Heart left ventricle (tissue), 16 donors: ENCODE measurements around the gene PYROXD2. TPM values are rescaled to one million over a fixed set of nuclear protein-coding genes. Genes with fewer than 3 reads are reported as not detected.
A peak's percentile ranks its signal among the peaks of the same experiment; 100 is the strongest.

ENCODE experiments used
- ATAC-seq, 4 donors: fragments of 200-7000 bp; cut with Tn5 transposase; one replicate each; pipeline ENCODE4 v1.9.1; 2020 to 2022; ENCODE audit warnings: moderate library complexity in 4 of 4, mild to moderate bottlenecking in 3 of 4, moderate number of reproducible peaks in 1 of 4
- DNase-seq, 5 donors: peaks; one replicate each; pipeline ENCODE4 v3.0.0-alpha.2; 2020
- H3K27ac ChIP-seq, 12 donors: fragments of 200-600 bp; sonication (generic) in 4 of 12; one replicate each; pipeline versions ENCODE4 v1.5.0 to v1.8.0; 2016 to 2022; ENCODE audit warnings: mild to moderate bottlenecking in 2 of 12
- H3K27me3 ChIP-seq, 9 donors: fragments of 200-600 bp; sonication (generic) in 2 of 9; one replicate each; pipeline versions ENCODE4 v1.5.1 to v1.8.0; 2016 to 2022; ENCODE audit warnings: mild to moderate bottlenecking in 3 of 9
- H3K36me3 ChIP-seq, 9 donors: fragments of 200-600 bp; sonication (generic) in 2 of 9; one replicate each; pipeline versions ENCODE4 v1.5.0 to v1.8.0; 2018 to 2022; ENCODE audit warnings: mild to moderate bottlenecking in 2 of 9
- H3K4me1 ChIP-seq, 12 donors: fragments of 200-600 bp; sonication (generic) in 4 of 12; one replicate each; pipeline versions ENCODE4 v1.5.0 to v1.8.0; 2016 to 2022; ENCODE audit warnings: mild to moderate bottlenecking in 3 of 12
- H3K4me3 ChIP-seq, 12 donors: fragments of 200-600 bp; sonication (generic) in 4 of 12; one replicate each; pipeline versions ENCODE4 v1.5.0 to v1.8.0; 2017 to 2022; ENCODE audit warnings: mild to moderate bottlenecking in 9 of 12, moderate library complexity in 4 of 12
- H3K9me3 ChIP-seq, 12 donors: fragments of 200-600 bp; sonication (generic) in 4 of 12; one replicate each; pipeline versions ENCODE4 v1.5.0 to v1.8.0; 2016 to 2022; ENCODE audit warnings: mild to moderate bottlenecking in 1 of 12
- POLR2A ChIP-seq, 2 donors: fragments of 450-650 bp; IDR thresholded peaks; one replicate each; pipeline ENCODE4 v1.6.1; 2017; ENCODE audit warnings: antibody characterized with exemption in 2 of 2, mild to moderate bottlenecking in 2 of 2, moderate library complexity in 2 of 2
- WGBS, 4 donors: extraction: QIAGEN DNeasy Blood & Tissue Kit in 2 of 4; methylation state at CpG; one replicate each; pipeline versions ENCODE4 v1.1.5 to v1.1.7; 2013 to 2018; 5-methylcytosine and 5-hydroxymethylcytosine counted together
- intact Hi-C, 10 donors: fragments of 100-400 bp; cut with DNase I; formaldehyde crosslinking; loops; one replicate each; pipeline versions ENCODE4 v1.11.1 to v1.14.2; 2022
- polyA plus RNA-seq, 2 donors: library from polyadenylated mRNA; stranded (reverse); fragments of 200-250 nt; gene quantifications; one replicate each; pipeline ENCODE4 v1.2.3, GENCODE V29; 2013
- total RNA-seq, 9 donors: library from RNA; depleted of rRNA in 2 of 9; stranded (reverse); fragments of >200 nt in 2 of 9; fragmentation: NEBNext Ultra II Directional in 3 of 9; extraction: Animal tissue kit (Norgen Biotek cat#: 25700) in 3 of 9; gene quantifications; one replicate each; pipeline versions ENCODE4 v1.1.0 to v1.2.4, GENCODE V29; 2016 to 2023
- TF ChIP-seq, protein P1 (sequence below), 12 donors: fragments of 200-600 bp; sonication (generic) in 4 of 12; IDR thresholded peaks; one replicate each; pipeline versions ENCODE4 v1.5.0 to v1.8.0; 2018 to 2022; ENCODE audit warnings: antibody characterized with exemption in 12 of 12, mild to moderate bottlenecking in 5 of 12
- donor health status: ischemic (EF 13 %, LVEDD 7.1; RV severe dilation, severe dysfunction).
- donor health status: healthy with polysubstance abuse.
- donor health status: DM: no; HTN: yes; CAD: no.
- donor health status: DM: no; HTN: no; CAD: no.
- donor health status: ischemic (EF 25% LVEDD 6.9; RV normal size, moderate dysfunction).
- donor health status: ischemic (EF 25% LVEDD 5.7; RV mildly dilated, moderate dysfunction).
- donor health status: healthy.
- donor health status: DM: yes; HTN: yes; CAD: no.
- donor health status: ischemic (EF 35%, LVEDD 5.7; RV mildly dilated, moderate dysfunction).
- donor health status: nonischemic (EF 11% LVEDD 7.7; RV severe dilation, severe dysfunction).
- donor health status: DM: yes; HTN: yes; CAD: no.
- donor health status: PGD.
- donor health status: ischemic (EF 29% LVEDD 5.4; RV normal size, mild dysfunction).
- donor health status: nonischemic (EF 23%, LVEDD 6.1; RV moderate dilation, normal function).

The PYROXD2 gene
- total and polyA plus RNA-seq, 11 donors: 4.1 to 22.0 (median 11.1) TPM

DNA sequence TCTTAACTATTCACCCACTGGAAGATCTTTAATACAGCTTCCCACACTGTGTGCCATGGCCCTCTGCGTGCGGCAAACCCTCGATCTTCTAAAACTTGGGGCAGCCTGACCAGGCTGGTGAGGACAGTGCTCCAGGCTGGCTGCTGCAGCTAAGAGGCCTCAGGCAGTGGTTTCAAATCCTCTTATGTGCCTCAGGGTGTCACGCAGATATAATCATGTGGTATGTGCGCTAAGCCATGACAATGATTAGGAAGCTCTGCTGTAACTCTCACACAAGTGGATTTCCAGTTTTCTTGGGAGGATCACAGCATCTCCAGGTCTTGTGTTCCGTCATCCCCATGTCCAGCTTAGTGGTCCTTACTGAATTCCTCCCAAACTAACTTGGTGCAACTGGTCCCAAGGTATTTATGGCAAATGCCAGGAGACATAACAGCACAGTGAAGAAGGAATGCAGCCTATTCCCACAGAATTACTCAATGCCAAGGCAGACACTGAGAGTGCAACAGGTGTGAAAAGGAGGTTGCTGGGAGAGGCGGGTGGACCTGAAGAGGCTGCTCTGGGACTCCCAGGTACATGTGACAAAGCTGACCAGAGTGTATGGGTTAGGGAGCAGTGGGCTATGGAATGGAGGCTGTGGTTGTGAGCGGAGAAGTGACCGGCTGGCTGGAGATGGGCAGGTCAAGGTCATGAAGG lies 29.5 kb upstream of the PYROXD2 start:
- peaks cover 0 to 29% (median 6%) of the 10 kb centered on the region in 12 donors for H3K4me1 ChIP-seq
- peaks cover 0 to 58% (median 38%) of the 10 kb centered on the region in 9 donors for H3K36me3 ChIP-seq
- no peak overlapping the region for H3K4me3 ChIP-seq
- no peaks in the 10 kb centered on the region for H3K9me3 ChIP-seq
- intact Hi-C loops: no loop called here
- no peak for ATAC-seq
- no peak overlapping the region for H3K27ac ChIP-seq
- TF ChIP-seq, protein P1, sequence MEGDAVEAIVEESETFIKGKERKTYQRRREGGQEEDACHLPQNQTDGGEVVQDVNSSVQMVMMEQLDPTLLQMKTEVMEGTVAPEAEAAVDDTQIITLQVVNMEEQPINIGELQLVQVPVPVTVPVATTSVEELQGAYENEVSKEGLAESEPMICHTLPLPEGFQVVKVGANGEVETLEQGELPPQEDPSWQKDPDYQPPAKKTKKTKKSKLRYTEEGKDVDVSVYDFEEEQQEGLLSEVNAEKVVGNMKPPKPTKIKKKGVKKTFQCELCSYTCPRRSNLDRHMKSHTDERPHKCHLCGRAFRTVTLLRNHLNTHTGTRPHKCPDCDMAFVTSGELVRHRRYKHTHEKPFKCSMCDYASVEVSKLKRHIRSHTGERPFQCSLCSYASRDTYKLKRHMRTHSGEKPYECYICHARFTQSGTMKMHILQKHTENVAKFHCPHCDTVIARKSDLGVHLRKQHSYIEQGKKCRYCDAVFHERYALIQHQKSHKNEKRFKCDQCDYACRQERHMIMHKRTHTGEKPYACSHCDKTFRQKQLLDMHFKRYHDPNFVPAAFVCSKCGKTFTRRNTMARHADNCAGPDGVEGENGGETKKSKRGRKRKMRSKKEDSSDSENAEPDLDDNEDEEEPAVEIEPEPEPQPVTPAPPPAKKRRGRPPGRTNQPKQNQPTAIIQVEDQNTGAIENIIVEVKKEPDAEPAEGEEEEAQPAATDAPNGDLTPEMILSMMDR (IDR thresholded peaks at IDR 0.05): no peak
- 77 to 92% (median 87%) methylated on average over 9 of the region's 9 CpGs for WGBS, 4 donors
- H3K27me3 ChIP-seq: no peaks in the 10 kb centered on the region
- DNase-seq: no peak

DNA sequence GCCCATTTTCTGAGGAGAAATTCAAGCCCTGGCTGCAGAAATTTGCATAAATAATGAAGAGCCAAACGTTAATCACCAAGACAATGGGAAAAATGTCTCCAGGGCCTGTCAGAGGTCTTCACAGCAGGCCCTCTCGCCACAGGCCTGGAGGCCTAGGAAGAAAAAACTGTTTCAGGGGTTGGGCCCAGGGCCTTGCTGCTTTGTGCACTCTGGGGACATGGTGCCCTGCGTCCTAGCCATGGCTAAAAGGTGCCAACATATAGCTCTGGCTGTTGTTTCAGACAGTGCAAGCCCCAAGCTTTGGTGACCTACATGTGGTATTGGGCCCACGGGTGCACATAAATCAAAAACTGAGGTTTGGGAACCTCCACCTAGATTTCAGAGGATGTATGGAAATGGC lies 23.7 kb upstream of the PYROXD2 start:
- TF ChIP-seq POLR2A (IDR thresholded peaks at IDR 0.05): no peak
- TF ChIP-seq, protein P1 (IDR thresholded peaks at IDR 0.05): no peak
- Histone ChIP-seq H3K9me3 (no peaks in the 10 kb centered on the region), H3K27me3 (no peaks in the 10 kb centered on the region), H3K4me3 (no peak overlapping the region), H3K36me3 (peaks cover 0 to 97% (median 69%) of the 10 kb centered on the region in 9 donors), H3K4me1 (peaks cover 0 to 8% (median 1%) of the 10 kb centered on the region in 12 donors), H3K27ac (no peak overlapping the region)
- DNase-seq (no peak), ATAC-seq (no peak)
- intact Hi-C loops: no loop called here
- WGBS, 4 donors: 92 to 99% (median 95%) methylated on average over 4 of the region's 4 CpGs

DNA sequence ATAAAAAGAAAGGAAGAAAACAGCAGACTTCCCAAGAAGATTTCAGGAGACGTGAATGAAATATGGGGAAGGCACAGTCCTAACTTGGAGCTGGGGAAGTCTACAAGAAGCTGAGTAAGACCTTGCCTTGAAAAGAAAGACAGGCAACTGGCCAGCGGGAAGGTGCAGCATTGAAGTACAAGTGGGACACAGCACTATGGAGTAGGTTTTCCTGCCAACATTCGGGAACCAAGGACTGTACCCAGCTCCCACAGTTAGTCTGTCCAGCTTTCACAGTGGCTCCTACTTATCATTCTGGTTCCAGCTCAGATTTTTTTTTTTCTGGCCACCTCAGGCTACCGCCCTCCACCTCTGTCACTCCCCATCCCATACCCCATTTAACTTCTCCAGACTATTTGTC lies 21.7 kb upstream of the PYROXD2 start:
- Histone ChIP-seq H3K27ac (peak overlapping the region in 5 of 12 donors; percentile 3 to 43 (median 25)), H3K27me3 (no peaks in the 10 kb centered on the region), H3K9me3 (peaks cover 0 to 12% (median 0%) of the 10 kb centered on the region in 12 donors), H3K4me3 (no peak overlapping the region), H3K36me3 (peaks cover 4 to 95% (median 61%) of the 10 kb centered on the region in 9 donors), H3K4me1 (peaks cover 0 to 8% (median 1%) of the 10 kb centered on the region in 12 donors)
- intact Hi-C loops: no loop called here
- WGBS, 4 donors: 60 to 78% (median 70%) methylated on average over 4 of the region's 4 CpGs
- DNase-seq (no peak), ATAC-seq (peak; percentile 57 to 86 (median 80))
- no peak for TF ChIP-seq POLR2A (IDR thresholded peaks at IDR 0.05)
- TF ChIP-seq, protein P1 (IDR thresholded peaks at IDR 0.05): no peak

DNA sequence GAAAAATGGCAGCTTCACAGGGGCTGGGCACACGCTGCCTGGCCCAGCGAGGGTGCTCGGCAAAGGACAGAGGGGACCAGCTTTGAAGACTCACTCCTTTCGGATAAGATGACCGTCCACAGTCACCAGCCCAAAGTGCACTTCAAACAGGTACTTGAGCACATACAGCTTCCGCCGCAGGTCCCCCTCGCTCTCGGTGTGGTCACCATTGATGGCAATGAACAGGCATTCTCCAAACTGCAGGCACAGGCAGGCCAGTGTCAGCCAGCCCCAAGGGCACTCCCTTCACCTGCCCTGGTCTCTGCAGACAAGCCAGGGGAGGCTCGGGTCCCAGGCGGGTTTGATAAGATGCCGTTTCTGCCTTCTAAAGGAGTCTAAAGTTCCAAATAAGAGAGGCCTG lies 20.2 kb upstream of the PYROXD2 start:
- Histone ChIP-seq H3K4me3 (no peak overlapping the region), H3K9me3 (peaks cover 0 to 12% (median 0%) of the 10 kb centered on the region in 12 donors), H3K27me3 (no peaks in the 10 kb centered on the region), H3K36me3 (peaks cover 4 to 95% (median 63%) of the 10 kb centered on the region in 9 donors), H3K4me1 (peaks cover 0 to 21% (median 5%) of the 10 kb centered on the region in 12 donors), H3K27ac (no peak overlapping the region)
- intact Hi-C loops: no loop called here
- ATAC-seq: no peak
- TF ChIP-seq, protein P1 (IDR thresholded peaks at IDR 0.05): no peak
- no peak for TF ChIP-seq POLR2A (IDR thresholded peaks at IDR 0.05)
- 91 to 98% (median 97%) methylated on average over 12 of the region's 12 CpGs for WGBS, 4 donors
- DNase-seq: no peak
